Measurements from ENCODE around the gene SMC3.
"Not testable (repeated sequence)": the region's sequence is repeated elsewhere in the genome, so short reads cannot be mapped to it uniquely, and the experiment has no call there.

The SMC3 gene

GRCh38 chr10:110619514-110620397, 52.3 kb downstream of the SMC3 start:
- no peak for DNase-seq (ENCODE audit: low read depth in 2 of 3, low spot score in 1 of 3)

- DNase-seq (ENCODE audit: low read depth in 2 of 3, low spot score in 1 of 3): no peak
Observed at GRCh38 chr10:110620398-110620719, 52.9 kb downstream of the SMC3 start.

- DNase-seq (ENCODE audit: low read depth in 2 of 3, low spot score in 1 of 3): not testable (repeated sequence)
Observed at GRCh38 chr10:110623316-110623715, 55.8 kb downstream of the SMC3 start.

- no peak for DNase-seq (ENCODE audit: low read depth in 2 of 3, low spot score in 1 of 3)
Observed at GRCh38 chr10:110625356-110625894, 57.9 kb downstream of the SMC3 start.

GRCh38 chr10:110625951-110626855, 58.7 kb downstream of the SMC3 start:
- DNase-seq (ENCODE audit: low read depth in 2 of 3, low spot score in 1 of 3): no peak

- no peak for DNase-seq (ENCODE audit: low read depth in 2 of 3, low spot score in 1 of 3)
Observed at GRCh38 chr10:110628161-110628560, 60.7 kb downstream of the SMC3 start.

- DNase-seq (ENCODE audit: low read depth in 2 of 3, low spot score in 1 of 3): no peak
Observed at GRCh38 chr10:110629680-110630191, 62.2 kb downstream of the SMC3 start.

- no peak for DNase-seq (ENCODE audit: low read depth in 2 of 3, low spot score in 1 of 3)
Observed at GRCh38 chr10:110631934-110632333, 64.4 kb downstream of the SMC3 start.

- DNase-seq (ENCODE audit: low read depth in 2 of 3, low spot score in 1 of 3): no peak
Observed at GRCh38 chr10:110632591-110633215, 65.2 kb downstream of the SMC3 start.

GRCh38 chr10:110634527-110635209, 67.2 kb downstream of the SMC3 start:
- DNase-seq (ENCODE audit: low read depth in 2 of 3, low spot score in 1 of 3): no peak

- DNase-seq (ENCODE audit: low read depth in 2 of 3, low spot score in 1 of 3): no peak
Observed at GRCh38 chr10:110636572-110636931, 69.1 kb downstream of the SMC3 start.

- no peak for DNase-seq (ENCODE audit: low read depth in 2 of 3, low spot score in 1 of 3)
Observed at GRCh38 chr10:110636932-110637557, 69.5 kb downstream of the SMC3 start.

GRCh38 chr10:110637558-110638053, 70.1 kb downstream of the SMC3 start:
- no peak for DNase-seq (ENCODE audit: low read depth in 2 of 3, low spot score in 1 of 3)

- DNase-seq (ENCODE audit: low read depth in 2 of 3, low spot score in 1 of 3): no peak
Observed at GRCh38 chr10:110638319-110638718, 70.8 kb downstream of the SMC3 start.

- DNase-seq (ENCODE audit: low read depth in 2 of 3, low spot score in 1 of 3): not testable (repeated sequence)
Observed at GRCh38 chr10:110639046-110639445, 71.6 kb downstream of the SMC3 start.

GRCh38 chr10:110639858-110640257, 72.4 kb downstream of the SMC3 start:
- DNase-seq (ENCODE audit: low read depth in 2 of 3, low spot score in 1 of 3): not testable (repeated sequence)

GRCh38 chr10:110641256-110641655, 73.8 kb downstream of the SMC3 start:
- peak in 2 of 3 donors; percentile 22 to 31 for DNase-seq (ENCODE audit: low read depth in 2 of 3, low spot score in 1 of 3)

GRCh38 chr10:110642204-110643034, 74.9 kb downstream of the SMC3 start:
- DNase-seq (ENCODE audit: low read depth in 2 of 3, low spot score in 1 of 3): no peak

GRCh38 chr10:110643035-110643652, 75.6 kb downstream of the SMC3 start:
- no peak for DNase-seq (ENCODE audit: low read depth in 2 of 3, low spot score in 1 of 3)

Measured in stimulated activated CD4-positive, alpha-beta T cell treated with anti-CD3 and anti-CD28 coated beads, Interleukin-12 subunit alpha, Interleukin-12 subunit beta, amount 100 ng/mL, for 48 hours (primary cell).